Measurements from ENCODE around the gene RIMS4.

The RIMS4 gene

DNA sequence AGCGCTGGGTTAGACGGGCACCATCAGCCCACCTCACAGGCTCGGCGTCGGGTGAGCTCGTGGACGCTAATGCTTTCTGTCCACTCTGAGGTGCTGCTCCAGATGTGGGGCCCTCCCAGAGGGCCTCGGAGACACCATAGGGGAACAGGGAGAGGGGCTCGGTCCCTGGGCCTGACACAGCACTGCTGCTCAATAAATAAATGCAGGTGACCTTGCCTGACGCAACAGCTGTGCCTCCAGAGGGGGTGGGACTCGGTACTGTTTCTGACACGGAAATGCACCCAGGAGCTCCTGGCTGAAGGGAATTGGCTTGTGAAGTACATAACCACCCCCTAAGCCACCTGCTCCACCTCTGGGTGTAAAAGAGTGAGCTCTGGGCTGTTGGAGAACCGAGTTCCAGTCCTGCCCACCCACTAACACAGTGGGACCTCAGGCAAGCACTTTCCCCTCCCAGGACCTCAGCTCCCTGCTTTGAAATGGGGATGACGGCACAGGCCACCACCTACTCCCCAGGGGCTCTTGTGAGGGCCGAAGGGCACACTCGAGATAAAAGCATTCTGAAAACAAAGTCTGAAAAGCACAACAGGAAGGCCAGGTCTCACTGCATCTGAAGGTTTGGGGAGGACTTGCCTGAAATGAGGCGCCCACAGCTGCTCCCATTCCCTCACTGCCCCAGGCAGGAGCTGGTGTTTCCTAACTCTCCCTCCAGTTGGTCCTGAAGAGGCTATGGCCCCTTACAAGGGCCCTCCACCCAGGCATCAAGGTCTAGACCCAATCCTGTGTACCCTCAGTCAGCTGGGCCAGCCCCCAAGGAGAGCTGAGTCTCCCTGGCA is 58.0 kb downstream of the RIMS4 start:
- H3K4me3 ChIP-seq (ENCODE audit: low read depth, low read length, poor library complexity, severe bottlenecking): no peak overlapping the region

DNA sequence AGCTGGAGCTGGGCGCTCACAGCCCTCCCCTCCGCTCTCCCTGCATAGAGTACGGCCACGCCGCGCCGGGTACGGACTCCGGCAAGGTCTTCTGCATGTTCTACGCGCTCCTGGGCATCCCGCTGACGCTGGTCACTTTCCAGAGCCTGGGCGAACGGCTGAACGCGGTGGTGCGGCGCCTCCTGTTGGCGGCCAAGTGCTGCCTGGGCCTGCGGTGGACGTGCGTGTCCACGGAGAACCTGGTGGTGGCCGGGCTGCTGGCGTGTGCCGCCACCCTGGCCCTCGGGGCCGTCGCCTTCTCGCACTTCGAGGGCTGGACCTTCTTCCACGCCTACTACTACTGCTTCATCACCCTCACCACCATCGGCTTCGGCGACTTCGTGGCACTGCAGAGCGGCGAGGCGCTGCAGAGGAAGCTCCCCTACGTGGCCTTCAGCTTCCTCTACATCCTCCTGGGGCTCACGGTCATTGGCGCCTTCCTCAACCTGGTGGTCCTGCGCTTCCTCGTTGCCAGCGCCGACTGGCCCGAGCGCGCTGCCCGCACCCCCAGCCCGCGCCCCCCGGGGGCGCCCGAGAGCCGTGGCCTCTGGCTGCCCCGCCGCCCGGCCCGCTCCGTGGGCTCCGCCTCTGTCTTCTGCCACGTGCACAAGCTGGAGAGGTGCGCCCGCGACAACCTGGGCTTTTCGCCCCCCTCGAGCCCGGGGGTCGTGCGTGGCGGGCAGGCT is 60.1 kb downstream of the RIMS4 start:
- no peak for TF ChIP-seq EZH2 (IDR thresholded peaks at IDR 0.05; ENCODE audit: borderline replicate concordance, low read length)
- TF ChIP-seq, protein P1, sequence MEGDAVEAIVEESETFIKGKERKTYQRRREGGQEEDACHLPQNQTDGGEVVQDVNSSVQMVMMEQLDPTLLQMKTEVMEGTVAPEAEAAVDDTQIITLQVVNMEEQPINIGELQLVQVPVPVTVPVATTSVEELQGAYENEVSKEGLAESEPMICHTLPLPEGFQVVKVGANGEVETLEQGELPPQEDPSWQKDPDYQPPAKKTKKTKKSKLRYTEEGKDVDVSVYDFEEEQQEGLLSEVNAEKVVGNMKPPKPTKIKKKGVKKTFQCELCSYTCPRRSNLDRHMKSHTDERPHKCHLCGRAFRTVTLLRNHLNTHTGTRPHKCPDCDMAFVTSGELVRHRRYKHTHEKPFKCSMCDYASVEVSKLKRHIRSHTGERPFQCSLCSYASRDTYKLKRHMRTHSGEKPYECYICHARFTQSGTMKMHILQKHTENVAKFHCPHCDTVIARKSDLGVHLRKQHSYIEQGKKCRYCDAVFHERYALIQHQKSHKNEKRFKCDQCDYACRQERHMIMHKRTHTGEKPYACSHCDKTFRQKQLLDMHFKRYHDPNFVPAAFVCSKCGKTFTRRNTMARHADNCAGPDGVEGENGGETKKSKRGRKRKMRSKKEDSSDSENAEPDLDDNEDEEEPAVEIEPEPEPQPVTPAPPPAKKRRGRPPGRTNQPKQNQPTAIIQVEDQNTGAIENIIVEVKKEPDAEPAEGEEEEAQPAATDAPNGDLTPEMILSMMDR (IDR thresholded peaks at IDR 0.05; ENCODE audit: low read length): peak; percentile 4; the same call in 1 of the 2 replicates
- Histone ChIP-seq H3K4me1 (ENCODE audit: insufficient read depth, low read length, severe bottlenecking) (peaks cover 24% of the 10 kb centered on the region), H3K36me3 (ENCODE audit: insufficient read depth, low read length) (no peaks in the 10 kb centered on the region), H3K9ac (ENCODE audit: low read length) (no peak overlapping the region), H3K27me3 (ENCODE audit: insufficient read depth, low read length) (peaks cover 11% of the 10 kb centered on the region; the same call in 1 of the 2 replicates), H3K27ac (ENCODE audit: low read depth, low read length, poor library complexity, severe bottlenecking) (no peak overlapping the region), H4K20me1 (ENCODE audit: insufficient read depth, low read length) (no peaks in the 10 kb centered on the region), H3K9me3 (ENCODE audit: low read length) (no peaks in the 10 kb centered on the region), H3K4me3 (ENCODE audit: low read depth, low read length, poor library complexity, severe bottlenecking) (no peak overlapping the region), H3F3A (ENCODE audit: insufficient read depth, low read length) (no peaks in the 10 kb centered on the region), H3K79me2 (ENCODE audit: insufficient read depth, low read length) (no peaks in the 10 kb centered on the region), H3K9me2 (ENCODE audit: low read depth, low read length) (no peaks in the 10 kb centered on the region), H3K4me2 (ENCODE audit: low read length) (no peak overlapping the region), H2AFZ (ENCODE audit: low read length) (no peak overlapping the region)

More for the DNA sequence above, 58.0 kb downstream of the RIMS4 start:
- Histone ChIP-seq H3K27ac (ENCODE audit: low read depth, low read length, poor library complexity, severe bottlenecking) (no peak overlapping the region), H3K79me2 (ENCODE audit: insufficient read depth, low read length) (no peaks in the 10 kb centered on the region), H4K20me1 (ENCODE audit: insufficient read depth, low read length) (no peaks in the 10 kb centered on the region), H2AFZ (ENCODE audit: low read length) (no peak overlapping the region), H3K9me2 (ENCODE audit: low read depth, low read length) (no peaks in the 10 kb centered on the region), H3K4me1 (ENCODE audit: insufficient read depth, low read length, severe bottlenecking) (peaks cover 7% of the 10 kb centered on the region), H3K9me3 (ENCODE audit: low read length) (no peaks in the 10 kb centered on the region), H3K27me3 (ENCODE audit: insufficient read depth, low read length) (peaks cover 11% of the 10 kb centered on the region; the same call in 1 of the 2 replicates), H3K36me3 (ENCODE audit: insufficient read depth, low read length) (no peaks in the 10 kb centered on the region), H3F3A (ENCODE audit: insufficient read depth, low read length) (no peaks in the 10 kb centered on the region), H3K4me2 (ENCODE audit: low read length) (no peak overlapping the region), H3K9ac (ENCODE audit: low read length) (no peak overlapping the region)
- TF ChIP-seq EZH2 (IDR thresholded peaks at IDR 0.05; ENCODE audit: borderline replicate concordance, low read length): no peak
- TF ChIP-seq, protein P1 (IDR thresholded peaks at IDR 0.05; ENCODE audit: low read length): no peak

DNA sequence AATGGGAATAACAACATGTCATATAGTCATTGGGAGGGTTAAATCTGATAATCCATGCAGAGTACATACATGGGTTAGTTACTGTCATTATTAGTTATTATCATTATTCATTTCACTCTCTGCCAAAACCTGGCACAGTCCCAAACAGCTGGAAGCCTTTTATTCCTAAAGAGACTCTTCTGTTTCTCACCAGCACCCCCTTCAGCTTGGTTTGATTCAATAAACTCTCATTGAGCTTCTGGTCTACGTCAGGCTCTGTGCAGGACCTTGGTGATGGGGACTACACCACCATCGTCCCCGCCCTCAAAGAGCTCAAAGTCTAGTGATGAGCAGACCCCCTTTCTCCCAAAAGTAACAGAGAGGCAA is 62.4 kb downstream of the RIMS4 start:
- Histone ChIP-seq H3K4me2 (ENCODE audit: low read length) (no peak overlapping the region), H3K27me3 (ENCODE audit: insufficient read depth, low read length) (peaks cover 6% of the 10 kb centered on the region; the same call in 1 of the 2 replicates)

More for the DNA sequence above, 62.4 kb downstream of the RIMS4 start:
- H3K79me2 ChIP-seq (ENCODE audit: insufficient read depth, low read length): no peaks in the 10 kb centered on the region
- no peak overlapping the region for H3K4me3 ChIP-seq (ENCODE audit: low read depth, low read length, poor library complexity, severe bottlenecking)
- H3K36me3 ChIP-seq (ENCODE audit: insufficient read depth, low read length): no peaks in the 10 kb centered on the region
- H3K4me1 ChIP-seq (ENCODE audit: insufficient read depth, low read length, severe bottlenecking): peaks cover 24% of the 10 kb centered on the region
- no peaks in the 10 kb centered on the region for H4K20me1 ChIP-seq (ENCODE audit: insufficient read depth, low read length)
- no peak overlapping the region for H2AFZ ChIP-seq (ENCODE audit: low read length)
- no peak for TF ChIP-seq EZH2 (IDR thresholded peaks at IDR 0.05; ENCODE audit: borderline replicate concordance, low read length)
- no peaks in the 10 kb centered on the region for H3F3A ChIP-seq (ENCODE audit: insufficient read depth, low read length)
- no peak overlapping the region for H3K27ac ChIP-seq (ENCODE audit: low read depth, low read length, poor library complexity, severe bottlenecking)
- no peaks in the 10 kb centered on the region for H3K9me2 ChIP-seq (ENCODE audit: low read depth, low read length)
- H3K9me3 ChIP-seq (ENCODE audit: low read length): no peaks in the 10 kb centered on the region
- no peak overlapping the region for H3K9ac ChIP-seq (ENCODE audit: low read length)

Measured in OCI-LY1 (cell line).